K562 (cell line): ENCODE results near the gene PLEKHG1. TPM values are rescaled to one million over a fixed set of nuclear protein-coding genes. Genes with fewer than 3 reads are reported as not detected.

Source experiments
- ATAC-seq: fragments of 200-7000 bp; cut with Tn5 transposase; 3 replicates; pipeline ENCODE4 v1.9.1; 2020; ENCODE audit warnings: moderate library complexity
- BruUV-seq: library from RNA; stranded (reverse); fragments of 400-500 nt; replicated peaks from 2 replicates; lab custom pipeline; 2021; lab: Mats Ljungman, UMichigan
- CTCF ChIA-PET: fragments of 300-600 bp; formaldehyde crosslinking; extraction: SDS; loops from one replicate; lab custom pipeline; 2021; ENCODE audit warnings: low intra/inter-chr PET ratio; lab: Yijun Ruan, JAX
- POLR2A ChIA-PET: fragments of 300-600, 350-650 bp; sonication (Branson Sonifier 250); formaldehyde crosslinking; extraction: SDS; loops from one replicate; lab custom pipeline; 2021; ENCODE audit warnings: antibody characterized with exemption, inconsistent platforms; lab: Yijun Ruan, JAX
- DNase-seq, 4 experiments: peaks; one replicate each; pipeline versions ENCODE4 v3.0.0 to v3.0.0-alpha.2; 2011 to 2018; ENCODE audit warnings: low spot score in 3 of 4, mixed read lengths in 3 of 4; ENCODE audit errors: extremely low read depth in 1 of 4
- FAIRE-seq: peaks from 2 replicates; lab custom pipeline; 2011; peaks lifted over from hg19 to GRCh38; lab: Jason Lieb, UNC
- H2AFZ ChIP-seq: 2 replicates; pipeline ENCODE4 v1.6.0; 2011; ENCODE audit warnings: low read depth, low read length, control low read depth, inconsistent platforms
- H3K27ac ChIP-seq: fragments of 200-600 bp; 3 replicates; pipeline ENCODE4 v1.8.0; 2011; ENCODE audit warnings: low read depth, mild to moderate bottlenecking, control low read depth, inconsistent platforms, low read length, moderate library complexity, mixed read lengths; ENCODE audit errors: extremely low read depth
- H3K27me3 ChIP-seq, 2 experiments: fragments of 300-600 bp in 1 of 2; 2 replicates in 1 of 2; 3 replicates in 1 of 2; pipeline versions ENCODE4 v1.6.0 to v1.8.0; 2011; ENCODE audit warnings: inconsistent platforms in 2 of 2, low read length in 2 of 2, mild to moderate bottlenecking in 1 of 2, mixed read lengths in 1 of 2, moderate library complexity in 1 of 2; ENCODE audit not compliant: control insufficient read depth in 2 of 2, insufficient read depth in 2 of 2
- H3K36me3 ChIP-seq: fragments of 300-600 bp; 3 replicates; pipeline ENCODE4 v1.8.0; 2011; ENCODE audit warnings: mild to moderate bottlenecking, low read length, inconsistent platforms; ENCODE audit not compliant: control insufficient read depth, insufficient read depth
- H3K4me1 ChIP-seq, 2 experiments: fragments of 200-600 bp in 1 of 2; replicated peaks in 1 of 2; 2 replicates in 1 of 2; 3 replicates in 1 of 2; pipeline versions ENCODE4 v1.5.1 to v1.8.0; 2011; ENCODE audit warnings: inconsistent platforms in 2 of 2, low read length in 2 of 2, mild to moderate bottlenecking in 1 of 2, mixed read lengths in 1 of 2, moderate library complexity in 1 of 2; ENCODE audit not compliant: control insufficient read depth in 2 of 2, insufficient read depth in 2 of 2
- H3K4me2 ChIP-seq: 2 replicates; pipeline ENCODE4 v1.6.1; 2011; ENCODE audit warnings: low read length, control low read depth, inconsistent platforms, mixed read lengths; ENCODE audit not compliant: insufficient read depth
- H3K4me3 ChIP-seq: fragments of 200-600 bp; sonication (generic), shearing (Covaris generic); 2 replicates; pipeline ENCODE4 v1.5.1; 2016; ENCODE audit warnings: control low read depth, inconsistent platforms
- H3K79me2 ChIP-seq: fragments of 200-600 bp; 3 replicates; pipeline ENCODE4 v1.8.0; 2011; ENCODE audit warnings: low read length, inconsistent platforms; ENCODE audit not compliant: control insufficient read depth, insufficient read depth
- H3K9ac ChIP-seq, 2 experiments: 2 replicates each; pipeline versions ENCODE4 v1.6.0 to v1.6.1; 2011; ENCODE audit warnings: low read depth in 2 of 2, low read length in 2 of 2, control low read depth in 1 of 2, inconsistent platforms in 1 of 2, mild to moderate bottlenecking in 1 of 2, mixed read lengths in 1 of 2; ENCODE audit not compliant: insufficient read depth in 1 of 2
- H3K9me1 ChIP-seq: one replicate; pipeline ENCODE4 v1.6.0; 2011; ENCODE audit warnings: inconsistent platforms, mild to moderate bottlenecking, low read length, moderate library complexity; ENCODE audit not compliant: control insufficient read depth, insufficient read depth
- H3K9me3 ChIP-seq: replicated peaks from 2 replicates; pipeline ENCODE4 v1.5.1; 2011; ENCODE audit warnings: low read depth, low read length, inconsistent platforms; ENCODE audit not compliant: control insufficient read depth, insufficient read depth
- H4K20me1 ChIP-seq: replicated peaks from 2 replicates; pipeline ENCODE4 v1.6.1; 2011; ENCODE audit warnings: low read length, inconsistent platforms, mixed read lengths; ENCODE audit not compliant: control insufficient read depth, insufficient read depth
- AFF4 ChIP-seq: sonication (generic); formaldehyde crosslinking; IDR thresholded peaks from 2 replicates; pipeline ENCODE4 v1.8.0; 2023; ENCODE audit warnings: mild to moderate bottlenecking, missing genetic modification reagents
- CREB1 ChIP-seq, 2 experiments: sonication (generic) in 1 of 2; formaldehyde crosslinking in 1 of 2; IDR thresholded peaks; 2 replicates each; pipeline versions ENCODE4 v1.6.1 to v1.8.0; 2012 to 2022; ENCODE audit warnings: inconsistent platforms in 1 of 2, mild to moderate bottlenecking in 1 of 2, missing genetic modification reagents in 1 of 2, moderate library complexity in 1 of 2
- ILF3 ChIP-seq: fragments of 450-650 bp; IDR thresholded peaks from 2 replicates; pipeline ENCODE4 v1.6.1; 2018; ENCODE audit warnings: antibody characterized with exemption, mild to moderate bottlenecking, moderate library complexity, borderline replicate concordance
- KAT2B ChIP-seq: IDR thresholded peaks from one replicate; pipeline ENCODE4 v1.6.1; 2012; ENCODE audit warnings: low read depth, mild to moderate bottlenecking, control low read depth, inconsistent platforms, low read length, moderate library complexity
- NR0B1 ChIP-seq: fragments of 450-650 bp; IDR thresholded peaks from one replicate; pipeline ENCODE4 v1.6.1; 2018; ENCODE audit warnings: mild to moderate bottlenecking, moderate library complexity; ENCODE audit not compliant: partially characterized antibody
- PHTF2 ChIP-seq: fragments of 250-450 bp; sonication (Bioruptor Pico); IDR thresholded peaks from 2 replicates; pipeline ENCODE4 v1.5.0; 2021; ENCODE audit warnings: mild to moderate bottlenecking
- POLR2H ChIP-seq: IDR thresholded peaks from 2 replicates; pipeline ENCODE4 v1.6.1; 2016; ENCODE audit warnings: missing genetic modification characterization, low read depth, mild to moderate bottlenecking, control low read depth, missing compliant biosample characterization, moderate library complexity
- PURB ChIP-seq: sonication (generic); formaldehyde crosslinking; IDR thresholded peaks from 2 replicates; pipeline ENCODE4 v1.9.0; 2021; ENCODE audit warnings: low read depth, mild to moderate bottlenecking, missing genetic modification reagents
- SRSF7 ChIP-seq: fragments of 200-400 bp; formaldehyde crosslinking; optimal IDR thresholded peaks from 2 replicates; pipeline ENCODE3; 2017; ENCODE audit warnings: mild to moderate bottlenecking, low read depth, low read length
- STAT5B ChIP-seq: fragments of 250-450 bp; sonication (Bioruptor Pico); IDR thresholded peaks from 2 replicates; pipeline ENCODE4 v1.8.0; 2021; ENCODE audit warnings: mild to moderate bottlenecking, inconsistent platforms
- XRCC3 ChIP-seq: fragments of 450-650 bp; IDR thresholded peaks from 2 replicates; pipeline ENCODE4 v1.6.1; 2017; ENCODE audit warnings: mild to moderate bottlenecking, moderate library complexity
- YY1 ChIP-seq, 3 experiments: IDR thresholded peaks; 2 replicates each; pipeline ENCODE4 v1.6.1; 2011; ENCODE audit warnings: low read length in 2 of 3, mild to moderate bottlenecking in 2 of 3, moderate library complexity in 2 of 3, borderline replicate concordance in 1 of 3, control low read depth in 1 of 3, low read depth in 1 of 3; ENCODE audit not compliant: insufficient read depth in 3 of 3, insufficient replicate concordance in 2 of 3, control insufficient read depth in 1 of 3, insufficient read length in 1 of 3; ENCODE audit errors: extremely low read depth in 1 of 3
- ZBTB26 ChIP-seq: fragments of 450-650 bp; formaldehyde crosslinking; IDR thresholded peaks from 2 replicates; pipeline ENCODE4 v1.4.0; 2022; ENCODE audit warnings: missing genetic modification characterization
- WGBS: fragments of 100-300 bp; shearing (Covaris generic); methylation state at CpG from one replicate; pipeline ENCODE4 v1.1.6; 2016; ENCODE audit warnings: low coverage, mixed read lengths; ENCODE audit not compliant: insufficient coverage; ENCODE audit errors: missing lambda C conversion rate; 5-methylcytosine and 5-hydroxymethylcytosine counted together
- in situ Hi-C: fragments of 300-500 bp; cut with MboI; formaldehyde crosslinking; loops from 4 replicates; pipeline ENCODE4 v1.15.0; 2018; ENCODE audit warnings: inconsistent platforms, mixed read lengths
- intact Hi-C: fragments of 100-400 bp; cut with micrococcal nuclease; formaldehyde crosslinking; loops from 2 replicates; pipeline ENCODE4 v1.14.2; 2022
- polyA plus RNA-seq, 8 experiments: library from polyadenylated mRNA; depleted of rRNA in 4 of 8; stranded (reverse) in 5 of 8; unstranded in 3 of 8; fragments of >200 nt; fragmentation: Nextera tagmentation in 2 of 8; fragmentation: Illumina TruSeq in 1 of 8; extraction: Ambion mirVana in 2 of 8; extraction: Trizol in 1 of 8; gene quantifications; 2 replicates each; pipeline versions ENCODE4 v1.2.1 to v1.2.3, GENCODE V29; 2011 to 2014; ENCODE audit warnings: inconsistent platforms in 1 of 8, missing spikeins in 1 of 8
- total RNA-seq, 7 experiments: library from RNA; depleted of rRNA in 6 of 7; stranded (reverse); fragments of >200 nt in 6 of 7; fragmentation: Illumina TruSeq in 2 of 7; extraction: Trizol in 2 of 7; gene quantifications; 2 replicates each; pipeline versions ENCODE4 v1.2.1 to v1.2.3, GENCODE V29; 2011 to 2021; ENCODE audit warnings: low replicate concordance in 1 of 7

The PLEKHG1 gene
- total and polyA plus RNA-seq, 9 of the 15 experiments (the other 6 are each of a cell fraction or from before 2014, with no cell fraction given): 0.03 to 0.16 (median 0.03) TPM; not detected in 6

GRCh38 chr6:150617496-150618460, 18.1 kb downstream of the PLEKHG1 start:
- FAIRE-seq (peak; percentile 11), ATAC-seq (no peak), DNase-seq (no peak)
- intact Hi-C loops: no loop called here
- Histone ChIP-seq H3K79me2 (no peaks in the 10 kb centered on the region), H2AFZ (no peak overlapping the region), H3K27ac (no peak overlapping the region), H3K27me3 (peaks cover 10 to 20% of the 10 kb centered on the region in 2 experiments), H3K9me1 (no peaks in the 10 kb centered on the region), H3K9me3 (no peaks in the 10 kb centered on the region), H3K36me3 (no peaks in the 10 kb centered on the region), H3K4me3 (no peak overlapping the region), H3K9ac (no peak overlapping the region), H3K4me1 (no peaks in the 10 kb centered on the region), H3K4me2 (no peak overlapping the region), H4K20me1 (no peaks in the 10 kb centered on the region)
- 5% methylated on average over 6 of the region's 6 CpGs for WGBS
- POLR2A ChIA-PET: interaction anchor here (0.6 kb wide), 1 partner anchor 19 kb away, joined by 3 read pairs; no protein-coding TSS in a partner anchor
- in situ Hi-C loops: no loop called here
- CTCF ChIA-PET: no interaction called here
- BruUV-seq: no TSS peak
- TF ChIP-seq ILF3 (no peak), YY1 (IDR thresholded peaks at IDR 0.05; ENCODE audit: borderline replicate concordance in 1 of 3, control insufficient read depth in 1 of 3, extremely low read depth in 1 of 3, insufficient read depth in 3 of 3, insufficient read length in 1 of 3, insufficient replicate concordance in 2 of 3, low read depth in 1 of 3, low read length in 2 of 3) (no peak), SRSF7 (no peak), XRCC3 (no peak), NR0B1 (no peak), CREB1 (IDR thresholded peaks at IDR 0.05) (no peak), CREB1 (CRISPR knock-in tag; IDR thresholded peaks at IDR 0.05) (no peak), POLR2H (tag) (no peak), PHTF2 (CRISPR knock-in tag) (no peak), ZBTB26 (CRISPR knock-in tag) (no peak), AFF4 (CRISPR knock-in tag) (no peak), KAT2B (no peak), STAT5B (no peak), PURB (no peak)
